MCF 10A (cell line): ENCODE results near the gene CP. TPM values are rescaled to one million over a fixed set of nuclear protein-coding genes. Genes with fewer than 3 reads are reported as not detected.

Experiments used
- BruUV-seq: library from RNA; stranded (reverse); fragments of 400-500 nt; replicated peaks from 2 replicates; lab custom pipeline; 2021; lab: Mats Ljungman, UMichigan
- CTCF ChIA-PET: fragments of 300-600 bp; sonication (Branson Sonifier 250); formaldehyde crosslinking; extraction: SDS; loops from one replicate; lab custom pipeline; 2021; ENCODE audit warnings: antibody characterized with exemption, inconsistent platforms; lab: Yijun Ruan, JAX
- POLR2A ChIA-PET: fragments of 300-600, 350-650 bp; sonication (Branson Sonifier 250); formaldehyde crosslinking; extraction: SDS; loops from one replicate; lab custom pipeline; 2020; ENCODE audit warnings: antibody characterized with exemption, inconsistent platforms; lab: Yijun Ruan, JAX
- DNase-seq: peaks from one replicate; pipeline ENCODE4 v3.0.0-alpha.2; 2018; ENCODE audit not compliant: unreplicated experiment
- H3K27ac Mint-ChIP-seq: one replicate; pipeline ENCODE4 v1.8.0; 2022; ENCODE audit warnings: mild to moderate bottlenecking, low read depth, mixed read lengths; ENCODE audit not compliant: unreplicated experiment
- H3K27me3 Mint-ChIP-seq: one replicate; pipeline ENCODE4 v1.8.0; 2022; ENCODE audit warnings: mixed read lengths; ENCODE audit not compliant: insufficient read depth, unreplicated experiment
- H3K36me3 Mint-ChIP-seq: one replicate; pipeline ENCODE4 v1.8.0; 2022; ENCODE audit warnings: mild to moderate bottlenecking, moderate library complexity, mixed read lengths; ENCODE audit not compliant: insufficient read depth, unreplicated experiment
- H3K4me1 Mint-ChIP-seq: one replicate; pipeline ENCODE4 v1.8.0; 2022; ENCODE audit warnings: mixed read lengths; ENCODE audit not compliant: insufficient read depth, unreplicated experiment
- H3K4me3 Mint-ChIP-seq: one replicate; pipeline ENCODE4 v1.8.0; 2022; ENCODE audit warnings: mild to moderate bottlenecking, moderate library complexity, mixed read lengths; ENCODE audit not compliant: unreplicated experiment
- H3K9me3 Mint-ChIP-seq: one replicate; pipeline ENCODE4 v1.8.0; 2022; ENCODE audit warnings: mixed read lengths; ENCODE audit not compliant: unreplicated experiment
- intact Hi-C: fragments of 100-400 bp; cut with micrococcal nuclease; formaldehyde crosslinking; loops from 2 replicates; pipeline ENCODE4 v1.14.1; 2022
- total RNA-seq: library from RNA; stranded (reverse); gene quantifications from 2 replicates; pipeline ENCODE4 v1.2.3, GENCODE V29; 2022
- TF ChIP-seq, protein P1 (sequence below): fragments of 200-600 bp; IDR thresholded peaks from one replicate; pipeline ENCODE4 v1.8.0; 2022; ENCODE audit warnings: antibody characterized with exemption, mild to moderate bottlenecking; ENCODE audit not compliant: unreplicated experiment

CP gene
- total RNA-seq, 1 experiment from 2014 or later = not detected

DNA sequence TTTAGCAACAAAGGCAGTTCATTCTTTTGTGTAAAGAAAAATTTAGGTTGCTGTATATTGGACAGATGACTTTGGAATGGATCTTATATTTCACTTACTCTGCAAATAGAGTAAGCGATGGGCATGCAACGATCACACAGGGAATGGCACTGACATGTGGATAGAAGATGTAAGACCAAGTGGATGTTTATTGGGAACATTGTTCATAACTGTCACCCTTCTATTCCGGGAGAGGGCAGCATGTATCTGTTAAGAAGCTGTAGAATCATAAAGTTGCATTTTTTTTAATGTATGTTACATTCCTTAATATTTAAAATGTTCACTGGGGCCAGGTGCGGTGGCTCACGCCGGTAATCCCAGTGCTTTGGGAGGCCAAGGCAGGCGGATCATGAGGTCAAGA lies 51.0 kb downstream of the CP start:
- DNase-seq = no peak
- intact Hi-C loops = no loop called here
- Mint-ChIP-seq H3K36me3 (peaks cover 41% of the 10 kb centered on the region), H3K27ac (no peak overlapping the region), H3K4me1 (peaks cover 5% of the 10 kb centered on the region), H3K27me3 (no peaks in the 10 kb centered on the region), H3K4me3 (no peak overlapping the region), H3K9me3 (no peaks in the 10 kb centered on the region)
- TF ChIP-seq, protein P1, sequence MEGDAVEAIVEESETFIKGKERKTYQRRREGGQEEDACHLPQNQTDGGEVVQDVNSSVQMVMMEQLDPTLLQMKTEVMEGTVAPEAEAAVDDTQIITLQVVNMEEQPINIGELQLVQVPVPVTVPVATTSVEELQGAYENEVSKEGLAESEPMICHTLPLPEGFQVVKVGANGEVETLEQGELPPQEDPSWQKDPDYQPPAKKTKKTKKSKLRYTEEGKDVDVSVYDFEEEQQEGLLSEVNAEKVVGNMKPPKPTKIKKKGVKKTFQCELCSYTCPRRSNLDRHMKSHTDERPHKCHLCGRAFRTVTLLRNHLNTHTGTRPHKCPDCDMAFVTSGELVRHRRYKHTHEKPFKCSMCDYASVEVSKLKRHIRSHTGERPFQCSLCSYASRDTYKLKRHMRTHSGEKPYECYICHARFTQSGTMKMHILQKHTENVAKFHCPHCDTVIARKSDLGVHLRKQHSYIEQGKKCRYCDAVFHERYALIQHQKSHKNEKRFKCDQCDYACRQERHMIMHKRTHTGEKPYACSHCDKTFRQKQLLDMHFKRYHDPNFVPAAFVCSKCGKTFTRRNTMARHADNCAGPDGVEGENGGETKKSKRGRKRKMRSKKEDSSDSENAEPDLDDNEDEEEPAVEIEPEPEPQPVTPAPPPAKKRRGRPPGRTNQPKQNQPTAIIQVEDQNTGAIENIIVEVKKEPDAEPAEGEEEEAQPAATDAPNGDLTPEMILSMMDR = no peak
- no TSS peak for BruUV-seq
- POLR2A ChIA-PET = no interaction called here
- CTCF ChIA-PET = interaction anchor here (0.8 kb wide), 1 partner anchor 13 kb away, joined by 3 read pairs; no protein-coding TSS in a partner anchor

DNA sequence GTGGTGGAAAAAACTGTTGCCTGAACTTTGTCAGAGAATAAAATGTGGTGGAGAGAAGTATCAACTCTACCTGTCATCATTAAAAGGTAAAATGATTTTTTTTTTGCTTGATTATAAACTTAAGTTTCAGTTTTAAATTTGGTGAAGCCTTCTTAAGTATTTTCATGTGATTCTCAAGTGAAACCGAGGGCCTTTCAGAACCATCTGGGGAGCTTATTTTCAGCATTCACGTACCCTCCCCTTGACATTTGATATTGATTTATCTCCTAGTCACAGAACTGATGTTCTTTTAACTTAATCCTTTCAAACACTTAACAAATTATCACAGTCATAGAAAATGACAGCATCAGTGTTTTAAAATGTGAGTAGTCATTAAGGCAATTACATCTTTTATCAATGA lies 53.7 kb downstream of the CP start:
- TF ChIP-seq, protein P1 = no peak
- POLR2A ChIA-PET = interaction anchor here (0.6 kb wide), 1 partner anchor 154 kb away, joined by 3 read pairs; no protein-coding TSS in a partner anchor
- Mint-ChIP-seq H3K4me3 (no peak overlapping the region), H3K4me1 (no peaks in the 10 kb centered on the region), H3K36me3 (peaks cover 51% of the 10 kb centered on the region), H3K27ac (no peak overlapping the region), H3K27me3 (no peaks in the 10 kb centered on the region), H3K9me3 (no peaks in the 10 kb centered on the region)
- DNase-seq = no peak
- intact Hi-C loops = no loop called here
- no TSS peak for BruUV-seq
- CTCF ChIA-PET = no interaction called here

DNA sequence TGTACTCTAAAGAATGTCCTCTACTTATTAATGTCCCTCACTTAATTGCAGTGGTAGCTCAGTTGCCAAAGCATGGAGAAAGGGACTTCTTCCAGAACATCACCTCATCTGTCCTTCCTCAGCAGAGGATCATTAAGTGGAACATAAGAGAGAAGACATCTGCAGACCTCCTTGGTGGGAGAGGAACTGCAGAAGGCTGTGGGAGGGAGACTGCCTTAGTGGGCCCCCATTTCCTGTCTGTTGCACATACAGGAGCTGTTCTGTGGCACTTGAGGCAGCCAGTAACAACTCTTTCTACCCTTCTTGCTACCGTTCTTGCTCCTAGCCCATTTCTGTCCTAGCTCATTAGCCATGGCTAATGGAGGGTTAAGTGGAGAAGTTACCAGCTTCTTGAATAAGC lies 58.6 kb downstream of the CP start:
- no peak for DNase-seq
- POLR2A ChIA-PET = no interaction called here
- CTCF ChIA-PET = no interaction called here
- Mint-ChIP-seq H3K9me3 (no peaks in the 10 kb centered on the region), H3K36me3 (peaks cover 48% of the 10 kb centered on the region), H3K27me3 (no peaks in the 10 kb centered on the region), H3K4me3 (no peak overlapping the region), H3K4me1 (no peaks in the 10 kb centered on the region), H3K27ac (no peak overlapping the region)
- TF ChIP-seq, protein P1 = no peak
- no TSS peak for BruUV-seq
- intact Hi-C loops = no loop called here

DNA sequence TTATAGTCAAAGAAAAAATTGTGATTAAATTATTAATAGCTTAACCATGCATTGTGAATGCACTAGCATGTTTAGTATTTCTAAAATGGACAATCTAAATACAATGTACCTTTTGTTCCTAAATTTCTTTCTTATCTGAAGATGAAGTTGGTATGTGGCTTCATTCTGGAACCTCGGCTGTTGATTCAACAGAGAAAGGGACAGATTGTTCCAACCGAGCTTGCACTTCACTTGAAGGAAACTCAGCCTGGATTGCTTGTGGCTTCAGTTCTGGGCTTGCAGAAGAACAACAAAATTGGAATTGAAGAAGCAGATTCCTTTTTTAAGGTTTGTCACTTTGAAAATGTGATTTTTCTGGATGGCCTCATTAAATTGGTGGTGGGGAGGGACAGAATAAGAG lies 59.6 kb downstream of the CP start:
- ChIA-PET POLR2A (no interaction called here), CTCF (interaction anchor here (2.6 kb wide), 1 partner anchor 42 kb away, joined by 11 read pairs; no protein-coding TSS in a partner anchor)
- Mint-ChIP-seq H3K9me3 (no peaks in the 10 kb centered on the region), H3K4me1 (no peaks in the 10 kb centered on the region), H3K27me3 (no peaks in the 10 kb centered on the region), H3K36me3 (peaks cover 53% of the 10 kb centered on the region), H3K27ac (no peak overlapping the region), H3K4me3 (no peak overlapping the region)
- TF ChIP-seq, protein P1 = no peak
- intact Hi-C loops = no loop called here
- BruUV-seq = no TSS peak
- DNase-seq = no peak
